ENCODE results near the gene C2orf78. TPM values are rescaled to one million over a fixed set of nuclear protein-coding genes. Genes with fewer than 3 reads are reported as not detected.

The C2orf78 gene
- total and polyA plus RNA-seq, 7 donors = not detected

GRCh38 chr2:73827660-73828388 lies 43.8 kb downstream of the C2orf78 start:
- no peak for DNase-seq
- intact Hi-C loops (cut with DNase I) = loop anchor here (10.0 kb wide), 4 partner anchors 157 to 647 kb away; partner anchors contain the start of genes MRPL53 and TET3
- WGBS, 2 donors = 79 to 86% methylated on average over 9 of the region's 9 CpGs
- H3K27ac ChIP-seq = peak overlapping the region; percentile 95 to 98 (median 96)
- H3K4me3 ChIP-seq = peak overlapping the region in 2 of 4 donors; percentile 62 to 87
- peaks cover 0 to 61% (median 41%) of the 10 kb centered on the region in 4 donors for H3K4me1 ChIP-seq
- TF ChIP-seq CTCF (IDR thresholded peaks at IDR 0.05) (no peak), POLR2AphosphoS5 (IDR thresholded peaks at IDR 0.05) (no peak), POLR2A (IDR thresholded peaks at IDR 0.05) (no peak), EP300 (IDR thresholded peaks at IDR 0.05) (no peak)
- H3K9me3 ChIP-seq = no peaks in the 10 kb centered on the region
- H3K27me3 ChIP-seq = no peaks in the 10 kb centered on the region
- peaks cover 0 to 4% (median 0%) of the 10 kb centered on the region in 4 donors for H3K36me3 ChIP-seq

GRCh38 chr2:73828389-73828817 lies 44.4 kb downstream of the C2orf78 start:
- H3K9me3 ChIP-seq = no peaks in the 10 kb centered on the region
- H3K36me3 ChIP-seq = peaks cover 0 to 4% (median 0%) of the 10 kb centered on the region in 4 donors
- H3K27me3 ChIP-seq = no peaks in the 10 kb centered on the region
- TF ChIP-seq CTCF (IDR thresholded peaks at IDR 0.05) (no peak), POLR2AphosphoS5 (IDR thresholded peaks at IDR 0.05) (no peak), EP300 (IDR thresholded peaks at IDR 0.05) (no peak), POLR2A (IDR thresholded peaks at IDR 0.05) (no peak)
- peak overlapping the region; percentile 95 to 98 (median 96) for H3K27ac ChIP-seq
- 66 to 69% methylated on average over 4 of the region's 4 CpGs for WGBS, 2 donors
- intact Hi-C loops (cut with DNase I) = loop anchor here (10.0 kb wide), 4 partner anchors 156 to 646 kb away; partner anchors contain the start of genes MRPL53 and TET3
- no peak for DNase-seq
- H3K4me1 ChIP-seq = peaks cover 0 to 65% (median 47%) of the 10 kb centered on the region in 4 donors
- H3K4me3 ChIP-seq = peak overlapping the region; percentile 62 to 87 (median 68)

- H3K4me1 ChIP-seq = peaks cover 0 to 62% (median 51%) of the 10 kb centered on the region in 4 donors
- 0% methylated on average over 48 of the region's 48 CpGs for WGBS, 2 donors
- peak within 1 kb of the TSS; percentile 95 to 98 (median 96) for H3K27ac ChIP-seq
- intact Hi-C loops (cut with DNase I) = loop anchor here (10.0 kb wide), 4 partner anchors 156 to 646 kb away; partner anchors contain the start of genes MRPL53 and TET3
- DNase-seq = peak; percentile 99
- peaks cover 0 to 4% (median 0%) of the 10 kb centered on the region in 4 donors for H3K36me3 ChIP-seq
- TF ChIP-seq POLR2A (IDR thresholded peaks at IDR 0.05) = peak; percentile 74 to 86
- peak; percentile 90 to 96 (median 94) for TF ChIP-seq POLR2AphosphoS5 (IDR thresholded peaks at IDR 0.05)
- TF ChIP-seq EP300 (IDR thresholded peaks at IDR 0.05) = no peak
- TF ChIP-seq CTCF (IDR thresholded peaks at IDR 0.05) = no peak
- H3K9me3 ChIP-seq = no peaks in the 10 kb centered on the region
- peak within 1 kb of the TSS; percentile 62 to 87 (median 68) for H3K4me3 ChIP-seq
- H3K27me3 ChIP-seq = no peaks in the 10 kb centered on the region
These were observed 45.0 kb downstream of the C2orf78 start, which contains the start of gene STAMBP for GRCh38 chr2:73828818-73829570. Gene STAMBP, plus strand, starts transcription at chr2:73828961. Its CDS starts 1,896 bp downstream, at chr2:73830857.

GRCh38 chr2:73830871-73831401 lies 47.0 kb downstream of the C2orf78 start:
- Histone ChIP-seq H3K36me3 (peaks cover 0 to 4% (median 0%) of the 10 kb centered on the region in 4 donors), H3K4me1 (peaks cover 0 to 62% (median 56%) of the 10 kb centered on the region in 4 donors), H3K4me3 (no peak overlapping the region), H3K27ac (peak overlapping the region; percentile 95 to 98 (median 96)), H3K9me3 (no peaks in the 10 kb centered on the region), H3K27me3 (no peaks in the 10 kb centered on the region)
- 87 to 88% methylated on average over 11 of the region's 11 CpGs for WGBS, 2 donors
- TF ChIP-seq EP300 (IDR thresholded peaks at IDR 0.05) = no peak
- TF ChIP-seq POLR2A (IDR thresholded peaks at IDR 0.05) = no peak
- TF ChIP-seq POLR2AphosphoS5 (IDR thresholded peaks at IDR 0.05) = no peak
- TF ChIP-seq CTCF (IDR thresholded peaks at IDR 0.05) = no peak
- DNase-seq = no peak
- intact Hi-C loops (cut with DNase I) = loop anchor here (5.0 kb wide), 1 partner anchor 86 kb away; no protein-coding TSS in a partner anchor

Data from sigmoid colon (tissue), 7 donors.